ENCODE measurements around the gene GPBAR1. TPM values are rescaled to one million over a fixed set of nuclear protein-coding genes. Genes with fewer than 3 reads are reported as not detected.

GPBAR1 gene
- total and polyA plus RNA-seq, 2 of the 8 experiments (the other 6 are each of a cell fraction or from before 2014, with no cell fraction given) = 0.32 to 0.59 TPM

GRCh38 chr2:218256612-218257350, 4.0 kb upstream of the GPBAR1 start (continued):
- TF ChIP-seq ASH2L (IDR thresholded peaks at IDR 0.05; ENCODE audit: low read length) = no peak
- no peak for TF ChIP-seq CHD2 (IDR thresholded peaks at IDR 0.05; ENCODE audit: low read length)
- TF ChIP-seq, protein P1, sequence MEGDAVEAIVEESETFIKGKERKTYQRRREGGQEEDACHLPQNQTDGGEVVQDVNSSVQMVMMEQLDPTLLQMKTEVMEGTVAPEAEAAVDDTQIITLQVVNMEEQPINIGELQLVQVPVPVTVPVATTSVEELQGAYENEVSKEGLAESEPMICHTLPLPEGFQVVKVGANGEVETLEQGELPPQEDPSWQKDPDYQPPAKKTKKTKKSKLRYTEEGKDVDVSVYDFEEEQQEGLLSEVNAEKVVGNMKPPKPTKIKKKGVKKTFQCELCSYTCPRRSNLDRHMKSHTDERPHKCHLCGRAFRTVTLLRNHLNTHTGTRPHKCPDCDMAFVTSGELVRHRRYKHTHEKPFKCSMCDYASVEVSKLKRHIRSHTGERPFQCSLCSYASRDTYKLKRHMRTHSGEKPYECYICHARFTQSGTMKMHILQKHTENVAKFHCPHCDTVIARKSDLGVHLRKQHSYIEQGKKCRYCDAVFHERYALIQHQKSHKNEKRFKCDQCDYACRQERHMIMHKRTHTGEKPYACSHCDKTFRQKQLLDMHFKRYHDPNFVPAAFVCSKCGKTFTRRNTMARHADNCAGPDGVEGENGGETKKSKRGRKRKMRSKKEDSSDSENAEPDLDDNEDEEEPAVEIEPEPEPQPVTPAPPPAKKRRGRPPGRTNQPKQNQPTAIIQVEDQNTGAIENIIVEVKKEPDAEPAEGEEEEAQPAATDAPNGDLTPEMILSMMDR (IDR thresholded peaks at IDR 0.05; ENCODE audit: control extremely low read depth in 1 of 3, insufficient read depth in 1 of 3, low read depth in 1 of 3, low read length in 3 of 3) = no peak
